Stimulated activated naive CD4-positive, alpha-beta T cell (primary cell): Measurements from ENCODE around the gene DUSP1.
A peak's percentile ranks its signal among the peaks of the same experiment; 100 is the strongest.
"Not testable (repeated sequence)": the region's sequence is repeated elsewhere in the genome, so short reads cannot be mapped to it uniquely, and the experiment has no call there.

Experiments used
- DNase-seq, 6 experiments: peaks; one replicate each; lab custom pipeline; 2025; lab: John Stamatoyannopoulos, UW

Gene DUSP1

GRCh38 chr5:172770675-172771438, at the start of gene DUSP1:
Gene DUSP1 (minus strand): TSS chr5:172771195. CDS start chr5:172770952, 243 bp downstream.
- peak; percentile 92 to 99 (median 96) for DNase-seq

- no peak for DNase-seq
Measured at GRCh38 chr5:172820046-172820767, 49.2 kb upstream of the DUSP1 start.

- no peak for DNase-seq
Measured at GRCh38 chr5:172819569-172819968, 48.6 kb upstream of the DUSP1 start.

- DNase-seq, result no peak
Measured at GRCh38 chr5:172818081-172818480, 47.1 kb upstream of the DUSP1 start.

- DNase-seq, result no peak
Measured at GRCh38 chr5:172817664-172818063, 46.7 kb upstream of the DUSP1 start.

- DNase-seq, result no peak
Measured at GRCh38 chr5:172816925-172817562, 46.0 kb upstream of the DUSP1 start.

GRCh38 chr5:172815631-172816030, 44.6 kb upstream of the DUSP1 start:
- DNase-seq, result no peak

GRCh38 chr5:172810996-172811395, 40.0 kb upstream of the DUSP1 start:
- not testable (repeated sequence) for DNase-seq

GRCh38 chr5:172809774-172810173, 38.8 kb upstream of the DUSP1 start:
- DNase-seq, result no peak

- DNase-seq, result no peak
Measured at GRCh38 chr5:172807766-172808311, 36.8 kb upstream of the DUSP1 start.

- peak; percentile 21 to 70 (median 52) for DNase-seq
Measured at GRCh38 chr5:172806897-172807672, 36.1 kb upstream of the DUSP1 start.

- DNase-seq, result no peak
Measured at GRCh38 chr5:172805736-172806255, 34.8 kb upstream of the DUSP1 start.

GRCh38 chr5:172805018-172805683, 34.2 kb upstream of the DUSP1 start:
- no peak for DNase-seq

GRCh38 chr5:172802567-172803176, 31.7 kb upstream of the DUSP1 start:
- no peak for DNase-seq

GRCh38 chr5:172802112-172802511, 31.1 kb upstream of the DUSP1 start:
- DNase-seq, result no peak

GRCh38 chr5:172801179-172801671, 30.2 kb upstream of the DUSP1 start:
- DNase-seq, result no peak

- DNase-seq, result no peak
Measured at GRCh38 chr5:172800088-172800551, 29.1 kb upstream of the DUSP1 start.

GRCh38 chr5:172799416-172799815, 28.4 kb upstream of the DUSP1 start:
- no peak for DNase-seq

GRCh38 chr5:172798422-172799215, 27.6 kb upstream of the DUSP1 start:
- DNase-seq, result no peak
